ENCODE measurements around the gene PLEKHO2.
"Not testable (repeated sequence)": the region's sequence is repeated elsewhere in the genome, so short reads cannot be mapped to it uniquely, and the experiment has no call there.

PLEKHO2 gene, protein sequence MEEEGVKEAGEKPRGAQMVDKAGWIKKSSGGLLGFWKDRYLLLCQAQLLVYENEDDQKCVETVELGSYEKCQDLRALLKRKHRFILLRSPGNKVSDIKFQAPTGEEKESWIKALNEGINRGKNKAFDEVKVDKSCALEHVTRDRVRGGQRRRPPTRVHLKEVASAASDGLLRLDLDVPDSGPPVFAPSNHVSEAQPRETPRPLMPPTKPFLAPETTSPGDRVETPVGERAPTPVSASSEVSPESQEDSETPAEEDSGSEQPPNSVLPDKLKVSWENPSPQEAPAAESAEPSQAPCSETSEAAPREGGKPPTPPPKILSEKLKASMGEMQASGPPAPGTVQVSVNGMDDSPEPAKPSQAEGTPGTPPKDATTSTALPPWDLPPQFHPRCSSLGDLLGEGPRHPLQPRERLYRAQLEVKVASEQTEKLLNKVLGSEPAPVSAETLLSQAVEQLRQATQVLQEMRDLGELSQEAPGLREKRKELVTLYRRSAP

DNA sequence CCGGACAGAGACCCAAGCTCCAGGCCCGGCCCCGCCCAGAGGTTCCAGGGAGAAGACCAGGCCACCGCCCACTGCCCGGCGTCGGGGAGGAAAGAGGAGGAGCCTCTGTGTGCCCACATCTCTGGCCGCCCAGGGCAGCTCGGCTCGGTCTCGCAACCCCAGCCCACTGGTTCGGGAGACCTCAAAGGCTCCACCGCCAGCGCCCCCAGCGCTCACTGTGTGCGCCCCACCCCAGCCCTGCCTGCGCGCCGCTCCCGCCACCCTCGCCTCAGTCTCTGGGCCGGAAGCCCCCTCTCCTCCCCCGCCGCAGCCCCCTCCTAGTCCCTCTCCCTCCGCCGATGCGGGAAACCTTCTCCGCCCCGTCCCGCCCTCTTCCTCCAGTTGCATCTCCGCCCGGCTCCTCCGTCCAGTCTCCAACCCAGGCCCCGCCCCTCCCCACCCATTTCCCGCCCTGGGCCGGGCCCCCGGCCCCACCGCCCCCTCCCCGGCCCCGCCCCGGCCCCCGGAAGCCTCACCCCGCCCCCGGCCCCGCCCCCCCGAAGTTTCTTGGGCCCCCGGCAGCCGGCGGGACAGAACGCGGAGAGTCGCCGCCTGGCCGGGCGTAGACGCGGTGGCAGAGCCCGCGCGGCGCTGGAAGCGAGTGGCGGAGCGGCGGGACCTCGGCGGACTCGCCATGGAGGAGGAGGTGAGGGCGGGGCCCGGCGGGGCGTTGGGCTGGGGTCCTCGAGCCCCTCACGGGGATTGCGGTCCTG lies at the start of gene PLEKHO2:
PLEKHO2 (plus strand) TSS at position 572 of the 752 bp plus-strand sequence; CDS start at position 674, 102 bp downstream.
- DNase-seq (ENCODE audit: low read depth) = peak; percentile 75

DNA sequence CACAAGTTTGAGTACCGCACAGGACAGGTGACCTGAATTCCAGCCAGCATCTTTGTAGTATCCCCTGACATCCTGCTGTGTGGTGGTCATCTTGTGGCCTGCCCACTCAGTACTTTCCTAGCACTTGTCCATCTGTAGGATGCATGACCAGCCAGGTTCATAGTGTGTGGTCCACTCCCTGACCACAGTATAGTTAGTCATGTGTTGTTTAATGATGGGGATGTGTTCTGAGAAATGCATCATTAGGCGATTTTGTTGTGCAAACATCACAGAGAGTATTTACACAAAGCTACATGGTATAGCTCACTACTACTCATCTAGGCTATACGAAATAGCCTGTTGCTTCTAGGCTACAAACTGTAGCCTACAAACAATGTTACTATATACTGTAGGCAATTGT lies 49.4 kb upstream of the PLEKHO2 start:
- DNase-seq (ENCODE audit: low read depth) = no peak

DNA sequence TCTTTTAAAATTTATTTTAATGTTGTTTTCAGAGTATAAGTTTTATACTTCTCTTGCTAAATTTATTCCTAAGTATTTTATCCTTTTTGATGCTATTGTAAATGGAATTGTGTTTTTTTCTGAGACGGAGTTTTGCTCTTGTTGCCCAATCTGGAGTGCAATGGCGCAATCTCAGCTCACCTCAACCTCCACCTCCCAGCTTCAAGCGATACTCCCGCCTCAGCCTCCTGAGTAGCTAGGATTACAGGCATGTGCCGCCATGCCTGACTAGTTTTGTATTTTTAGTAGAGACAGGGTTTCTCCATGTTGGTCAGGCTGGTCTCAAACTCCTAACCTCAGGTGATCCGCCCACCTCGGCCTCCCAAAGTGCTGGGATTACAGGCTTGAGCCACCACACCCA lies 46.4 kb upstream of the PLEKHO2 start:
- not testable (repeated sequence) for DNase-seq (ENCODE audit: low read depth)

DNA sequence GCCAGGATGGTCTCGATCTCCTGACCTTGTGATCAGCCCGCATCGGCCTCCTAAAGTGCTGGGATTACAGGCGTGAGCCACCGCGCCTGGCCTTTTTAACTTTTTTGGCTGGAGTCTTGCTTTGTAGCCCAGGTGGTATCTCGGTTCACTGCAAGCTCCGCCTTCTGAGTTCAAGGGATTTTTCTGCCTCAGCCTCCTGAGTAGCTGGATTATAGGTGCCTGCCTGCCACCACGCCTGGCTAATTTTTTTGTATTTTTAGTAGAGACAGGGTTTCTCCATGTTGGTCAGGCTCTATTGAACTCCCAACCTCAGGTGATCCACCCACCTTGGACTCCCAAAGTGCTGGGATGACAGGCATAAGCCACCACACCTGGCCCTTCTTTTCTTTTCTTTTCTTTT lies 45.8 kb upstream of the PLEKHO2 start:
- not testable (repeated sequence) for DNase-seq (ENCODE audit: low read depth)

DNA sequence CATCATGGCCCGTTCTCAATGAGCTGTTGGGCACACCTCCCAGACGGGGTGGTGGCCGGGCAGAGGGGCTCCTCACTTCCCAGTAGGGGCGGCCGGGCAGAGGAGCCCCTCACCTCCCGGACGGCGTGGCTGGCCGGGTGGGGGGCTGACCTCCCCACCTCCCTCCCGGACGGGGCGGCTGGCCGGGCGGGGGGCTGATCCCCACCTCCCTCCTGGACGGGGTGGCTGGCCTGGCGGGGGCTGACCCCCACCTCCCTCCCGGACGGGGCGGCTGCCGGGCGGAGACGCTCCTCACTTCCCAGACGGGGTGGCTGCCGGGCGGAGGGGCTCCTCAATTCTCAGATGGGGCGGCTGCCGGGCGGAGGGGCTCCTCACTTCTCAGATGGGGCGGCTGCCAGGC lies 42.8 kb upstream of the PLEKHO2 start:
- DNase-seq (ENCODE audit: low read depth) = not testable (repeated sequence)

DNA sequence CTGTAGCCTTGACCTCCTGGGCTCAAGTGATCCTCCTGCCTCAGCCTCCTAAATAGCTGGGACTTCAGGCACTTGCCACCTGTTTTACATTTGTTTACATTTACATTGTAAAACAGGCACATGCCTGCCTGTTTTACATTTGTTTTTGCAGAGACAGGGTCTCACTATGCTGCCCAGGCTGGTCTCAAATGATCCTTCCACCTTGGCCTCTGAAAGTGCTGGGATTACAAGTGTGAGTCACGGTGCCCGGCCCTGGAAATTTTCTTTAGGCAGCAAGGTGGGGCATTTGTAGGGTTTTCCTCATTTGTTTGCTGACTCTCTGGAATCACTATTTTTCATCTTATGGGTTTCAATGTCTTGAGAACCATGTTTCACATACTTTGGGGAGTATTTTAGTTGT lies 41.2 kb upstream of the PLEKHO2 start:
- no peak for DNase-seq (ENCODE audit: low read depth)

DNA sequence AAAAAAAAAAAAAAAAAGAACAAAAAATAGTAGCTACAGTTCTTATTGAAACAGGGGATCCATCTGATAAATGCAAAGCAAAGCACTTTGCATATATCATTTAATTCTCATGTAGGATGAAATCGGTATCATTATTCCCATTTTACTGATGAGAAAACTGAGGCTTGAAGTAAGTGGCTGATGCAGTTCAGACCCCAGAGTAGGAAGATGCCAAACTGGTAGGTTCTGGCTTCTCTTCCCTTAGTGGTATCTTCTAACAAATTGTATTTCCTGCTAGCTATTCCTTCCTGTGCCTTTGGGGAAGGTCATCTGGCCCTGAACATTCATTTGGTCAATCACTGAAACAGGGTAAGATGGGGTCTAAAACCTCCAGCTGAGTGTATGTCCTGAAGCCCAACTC lies 38.2 kb upstream of the PLEKHO2 start:
- DNase-seq (ENCODE audit: low read depth) = no peak

DNA sequence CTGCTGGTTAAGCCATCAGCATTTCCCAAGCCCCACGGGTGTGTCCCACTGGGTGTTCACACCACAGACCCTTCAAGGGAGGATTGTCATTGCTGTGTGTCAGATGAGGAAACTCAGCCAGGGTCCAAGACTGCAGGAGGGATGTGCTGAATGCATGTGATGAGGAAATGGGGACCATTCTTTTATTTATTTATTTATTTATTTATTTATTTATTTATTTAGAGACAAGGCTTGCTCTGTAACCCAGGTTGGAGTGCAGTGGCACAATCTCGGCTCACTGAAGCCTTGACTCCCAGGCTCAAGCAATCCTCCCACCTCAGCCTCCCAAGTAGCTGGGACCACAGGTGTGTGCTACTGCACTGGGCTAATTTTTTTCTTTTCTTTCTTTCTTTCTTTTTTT lies 37.1 kb upstream of the PLEKHO2 start:
- DNase-seq (ENCODE audit: low read depth) = no peak

DNA sequence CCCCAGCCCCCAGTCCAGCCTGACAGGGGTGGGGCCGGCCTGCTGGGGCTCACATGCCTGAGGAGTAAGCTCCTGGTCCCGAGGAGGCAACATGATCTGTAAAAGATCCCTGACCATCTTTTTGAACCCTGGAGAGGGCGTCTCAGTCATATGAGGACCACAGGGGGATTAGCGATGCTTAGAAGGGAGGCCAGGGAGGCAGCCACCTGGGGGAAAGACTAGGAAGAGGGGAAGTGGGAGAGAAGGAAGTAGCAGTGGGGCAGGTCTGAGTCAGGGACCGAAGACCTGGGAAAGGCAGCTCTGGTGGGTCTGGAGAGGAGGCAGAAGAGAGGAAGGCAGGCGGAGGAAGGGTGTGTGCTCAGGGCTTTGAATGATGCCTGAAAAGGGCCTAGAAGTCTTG lies 35.2 kb upstream of the PLEKHO2 start:
- no peak for DNase-seq (ENCODE audit: low read depth)

DNA sequence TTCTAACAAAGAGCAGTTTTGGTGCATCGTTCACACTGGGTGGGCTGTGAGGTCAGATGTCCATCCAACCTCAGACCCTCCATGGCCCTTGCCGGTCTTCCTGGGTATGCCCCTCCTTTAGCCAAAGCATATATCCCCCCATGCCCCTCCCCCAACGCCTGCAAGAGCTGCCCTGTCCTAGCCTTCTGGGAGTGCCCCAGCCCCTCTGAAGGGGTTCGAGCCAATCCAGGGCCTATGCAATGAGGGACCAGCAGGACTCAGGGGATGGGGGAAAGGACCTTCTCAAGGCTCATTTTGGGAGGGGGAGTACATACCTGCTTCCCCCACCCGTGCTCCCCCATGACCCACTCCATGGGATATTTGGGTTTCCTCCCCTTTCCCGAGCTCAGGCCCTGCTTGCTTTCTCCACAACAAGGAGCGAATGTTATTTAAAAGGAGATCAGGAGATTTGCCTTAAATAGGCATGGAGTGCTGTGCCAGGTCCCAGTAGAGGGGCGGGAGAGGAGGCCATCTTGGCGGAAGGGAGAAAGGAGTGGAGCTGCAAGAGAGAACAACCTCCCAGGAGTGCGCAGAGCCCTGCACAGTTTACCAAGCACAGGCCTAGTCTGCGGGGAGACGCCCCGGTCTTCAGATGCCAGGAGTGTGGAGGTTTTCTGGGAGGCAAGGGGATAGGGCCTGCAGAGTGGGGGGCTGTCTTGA lies 34.5 kb upstream of the PLEKHO2 start:
- DNase-seq (ENCODE audit: low read depth) = no peak

DNA sequence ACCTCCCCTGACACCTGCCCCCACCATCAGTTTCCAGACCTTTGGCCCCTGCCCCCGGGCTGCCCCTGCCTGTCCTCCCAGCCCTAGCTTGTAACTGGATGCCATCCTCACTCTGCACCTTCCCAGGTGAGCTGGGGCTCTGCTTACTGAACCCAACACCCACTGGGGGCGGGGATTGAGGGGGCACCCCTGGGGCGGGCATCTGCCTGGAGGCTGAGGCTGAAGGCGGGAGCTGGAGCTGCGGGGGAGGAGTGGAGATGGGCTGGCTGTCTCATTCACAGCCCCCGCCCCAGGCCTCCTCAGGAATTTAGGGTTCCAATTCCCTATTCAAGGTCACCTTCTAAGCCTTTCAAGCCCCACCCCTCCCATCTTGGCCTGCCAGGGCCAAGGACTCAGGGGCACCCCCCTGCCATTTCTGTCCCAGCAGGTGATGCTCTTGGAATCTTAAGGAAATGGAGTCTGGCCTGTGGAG lies 33.9 kb upstream of the PLEKHO2 start:
- DNase-seq (ENCODE audit: low read depth) = no peak

DNA sequence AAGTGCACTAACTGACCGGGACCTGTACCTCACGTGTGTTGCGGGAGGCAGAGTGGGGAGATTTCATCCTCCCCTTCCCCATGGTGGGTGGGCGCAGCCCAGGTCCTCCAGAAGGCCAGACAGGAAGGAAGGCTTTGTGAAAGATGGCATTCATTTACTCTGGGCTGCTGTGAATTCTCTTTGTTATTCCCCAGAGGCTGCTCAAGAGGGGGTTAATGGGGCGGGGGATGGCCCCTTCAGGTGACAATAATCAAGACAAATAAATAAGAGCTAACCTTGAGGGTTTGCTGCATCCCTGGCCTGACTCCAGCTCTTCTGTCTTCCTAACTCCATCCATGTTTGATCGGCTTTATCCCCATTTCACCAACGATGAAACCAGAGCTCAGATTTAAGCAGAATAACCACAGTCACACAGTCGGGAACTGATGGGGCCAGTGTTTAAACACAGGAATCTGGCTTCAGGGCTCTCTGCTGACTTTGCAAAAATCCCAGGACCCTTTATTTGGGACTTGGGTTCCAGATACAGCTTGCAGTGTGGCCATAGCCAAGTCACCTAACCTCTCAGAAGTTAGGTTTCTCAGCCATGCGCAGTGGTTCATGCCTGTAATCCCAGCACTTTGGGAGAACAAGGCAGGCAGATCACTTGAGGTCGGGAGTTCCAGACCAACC lies 32.8 kb upstream of the PLEKHO2 start:
- no peak for DNase-seq (ENCODE audit: low read depth)

DNA sequence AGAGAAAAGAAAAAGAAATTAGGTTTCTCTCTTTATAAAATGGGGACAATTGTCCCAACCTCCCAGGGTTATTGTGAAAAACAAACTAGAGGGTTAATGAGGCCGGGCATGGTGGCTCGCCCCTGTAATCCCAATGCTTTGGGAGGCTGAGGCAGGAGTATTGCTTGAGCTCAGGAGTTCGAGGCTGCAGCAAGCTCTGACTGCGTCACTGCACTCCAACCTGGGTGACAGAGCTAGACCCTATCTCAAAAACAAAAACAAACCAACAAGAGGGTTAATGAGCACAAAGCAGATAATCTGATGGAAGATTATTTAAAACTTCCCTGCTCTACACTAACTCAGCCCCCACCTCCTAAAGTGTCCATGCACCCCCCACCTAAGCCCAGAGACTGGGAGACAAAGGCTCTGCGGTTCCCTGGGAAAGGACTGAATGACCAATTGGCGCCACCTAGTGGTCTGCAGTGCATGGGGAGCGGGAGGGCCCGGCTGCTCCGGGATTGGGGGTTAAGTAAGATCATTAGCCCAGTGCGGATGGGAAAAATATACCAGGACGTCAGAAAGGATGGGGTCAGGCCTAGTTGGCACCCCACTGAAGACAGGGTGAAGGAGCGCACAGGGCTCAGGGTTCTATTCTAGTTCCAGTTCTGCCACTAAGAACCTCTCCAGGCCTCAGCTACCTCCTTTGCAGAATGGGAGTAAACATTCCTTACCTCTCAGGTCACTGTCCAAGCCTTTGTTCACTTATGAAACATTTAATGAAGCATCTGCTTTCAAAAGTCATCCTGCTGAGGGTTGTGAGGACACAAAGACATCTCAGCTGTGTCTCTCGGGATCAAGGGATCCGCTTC lies 31.8 kb upstream of the PLEKHO2 start:
- peak; percentile 61 for DNase-seq (ENCODE audit: low read depth)

DNA sequence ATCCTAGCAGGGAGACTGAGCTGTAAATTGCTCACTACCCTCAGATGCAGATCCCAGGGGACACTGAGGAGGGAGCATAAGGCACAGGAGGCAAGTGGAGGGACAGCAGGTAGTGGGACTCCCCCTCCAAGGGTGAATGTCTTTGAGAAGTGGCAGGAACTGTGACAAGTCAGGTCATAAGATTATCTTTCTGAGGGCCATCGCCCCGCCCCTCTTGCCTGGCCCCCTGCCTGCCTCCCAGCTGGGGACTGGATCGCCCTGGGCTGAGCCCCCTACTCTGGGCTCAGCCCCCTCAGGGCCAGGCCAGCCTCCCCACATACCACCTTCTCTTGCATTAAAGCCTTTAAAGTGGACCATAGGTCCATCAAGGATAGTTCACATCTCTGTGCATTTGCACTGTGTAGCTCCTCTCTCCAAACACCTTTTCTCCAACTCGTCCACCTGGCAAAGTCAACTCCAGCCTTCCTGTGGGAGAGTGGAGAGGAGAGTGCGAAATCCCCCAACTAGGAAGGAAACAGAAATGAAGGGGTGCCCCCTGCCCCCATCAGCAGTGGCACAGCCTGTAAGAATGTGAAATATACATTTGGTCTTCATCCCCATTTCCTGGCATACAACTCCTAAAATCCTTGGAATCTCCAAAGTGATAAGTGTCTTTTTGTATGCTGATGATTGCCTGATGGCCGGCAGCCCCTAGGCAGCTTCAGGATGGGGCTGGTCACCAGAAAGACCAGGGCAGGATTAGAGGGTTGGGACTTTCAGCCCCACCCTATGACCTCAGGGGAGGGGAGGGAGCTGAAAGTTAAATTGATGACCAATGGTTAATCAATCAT lies 31.0 kb upstream of the PLEKHO2 start:
- no peak for DNase-seq (ENCODE audit: low read depth)

DNA sequence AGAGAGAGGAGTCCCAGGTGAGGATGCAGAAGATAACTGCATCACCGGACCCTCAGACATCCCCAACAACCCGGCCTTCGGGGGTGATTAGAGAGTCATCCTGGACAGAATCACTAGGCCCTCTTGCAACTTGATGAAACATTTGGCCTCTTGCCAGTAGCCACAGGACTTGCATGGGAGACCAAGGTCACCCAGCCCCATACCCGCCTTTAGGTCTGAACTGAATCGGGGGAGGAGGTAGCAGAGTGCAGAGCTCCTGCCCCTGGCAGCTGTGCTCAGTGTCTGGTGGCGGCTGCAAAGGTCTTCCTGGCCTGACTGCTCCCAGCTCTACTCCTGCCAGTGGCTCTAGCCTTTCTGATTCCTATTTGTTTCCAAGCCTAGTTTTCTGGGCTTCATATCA lies 28.6 kb upstream of the PLEKHO2 start:
- no peak for DNase-seq (ENCODE audit: low read depth)

DNA sequence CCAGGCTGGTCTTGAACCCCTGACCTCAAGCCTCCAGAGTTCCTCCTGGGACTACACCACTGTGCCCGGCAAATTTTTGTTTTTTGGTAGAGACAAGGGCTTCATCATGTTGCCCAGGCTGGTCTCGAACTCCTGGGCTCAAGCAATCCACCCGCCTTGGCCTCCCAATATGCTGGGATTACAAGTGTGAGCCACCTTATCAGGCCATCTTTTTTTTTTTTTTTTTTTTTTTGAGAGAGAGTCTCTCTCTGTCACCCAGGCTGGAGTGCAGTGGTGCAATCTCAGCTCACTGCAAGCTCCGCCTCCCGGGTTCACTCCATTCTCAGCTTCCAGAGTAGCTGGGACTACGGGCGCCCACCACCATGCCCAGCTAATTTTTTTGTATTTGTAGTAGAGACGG lies 27.4 kb upstream of the PLEKHO2 start:
- DNase-seq (ENCODE audit: low read depth) = not testable (repeated sequence)

DNA sequence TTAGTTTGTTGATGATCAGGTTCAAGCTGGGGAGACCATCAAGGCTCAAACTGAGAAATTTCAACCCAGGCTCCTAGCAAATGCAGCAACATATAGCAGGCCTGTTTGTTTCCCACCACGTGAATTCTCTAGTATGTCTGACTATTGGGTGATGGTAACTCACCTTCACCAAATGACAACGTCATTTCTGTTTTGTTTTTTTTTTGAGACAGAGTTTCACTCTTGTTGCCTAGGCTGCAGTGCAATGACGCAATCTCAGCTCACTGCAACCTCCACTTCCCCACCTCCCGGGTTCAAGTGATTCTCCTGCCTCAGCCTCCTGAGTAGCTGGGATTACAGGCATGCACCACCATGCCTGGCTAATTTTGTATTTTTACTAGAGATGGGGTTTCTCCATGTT lies 26.8 kb upstream of the PLEKHO2 start:
- not testable (repeated sequence) for DNase-seq (ENCODE audit: low read depth)

DNA sequence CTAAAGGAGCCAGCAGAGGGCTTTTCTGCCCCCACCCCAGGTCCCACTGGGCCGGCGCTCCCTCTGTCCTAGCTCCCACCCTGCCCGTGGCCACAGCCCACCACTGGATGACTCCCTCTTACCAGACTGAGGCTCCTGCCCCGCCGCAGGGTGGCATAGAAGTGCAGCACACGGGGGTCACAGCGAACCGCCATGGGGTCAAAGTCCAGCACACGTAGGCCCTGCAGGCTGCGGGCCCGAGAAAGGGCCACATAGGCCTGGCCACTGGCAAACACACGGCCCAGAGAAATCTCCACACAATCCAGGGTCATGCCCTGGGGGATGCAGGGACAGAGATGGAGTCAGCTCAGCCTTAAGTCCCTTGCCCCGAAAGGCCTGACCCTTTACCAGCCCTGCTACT lies 25.3 kb upstream of the PLEKHO2 start:
- DNase-seq (ENCODE audit: low read depth) = no peak

DNA sequence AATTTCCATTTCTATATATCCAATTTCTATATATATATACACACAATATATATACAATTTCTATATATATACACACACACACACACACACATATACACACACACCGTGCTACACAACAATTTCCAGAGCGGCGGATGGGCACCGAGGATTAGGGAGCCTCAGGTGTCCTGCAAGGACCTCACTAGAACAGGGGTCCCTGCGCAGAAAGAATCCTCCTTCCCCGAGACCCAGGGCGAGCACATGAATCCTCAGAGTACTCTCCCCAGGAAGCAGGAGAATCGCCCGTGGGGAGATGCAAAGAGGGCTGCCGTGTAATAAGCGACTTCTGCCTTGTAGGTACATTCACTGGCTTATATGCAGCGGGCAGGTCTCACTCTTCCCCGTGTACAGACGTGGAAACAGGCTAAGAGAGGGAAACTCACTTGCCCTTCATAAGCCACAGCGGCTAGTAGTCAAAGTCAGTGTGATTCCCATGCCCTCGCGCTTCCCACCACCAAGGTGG lies 16.7 kb upstream of the PLEKHO2 start:
- DNase-seq (ENCODE audit: low read depth) = no peak
